Fibroblast of pulmonary artery (primary cell): Measurements from ENCODE around the gene EHBP1.

ENCODE experiments used
- DNase-seq: peaks from one replicate; pipeline ENCODE4 v3.0.0-alpha.2; 2010; ENCODE audit warnings: low read depth
- H3K4me3 ChIP-seq: replicated peaks from 2 replicates; pipeline ENCODE4 v1.5.1; 2011; ENCODE audit warnings: low read depth, mild to moderate bottlenecking, control low read depth, low read length, moderate library complexity
- CTCF ChIP-seq: IDR thresholded peaks from 2 replicates; pipeline ENCODE4 v1.5.1; 2011; ENCODE audit warnings: mild to moderate bottlenecking, control low read depth, low read length, inconsistent platforms; ENCODE audit errors: missing control alignments

The EHBP1 gene

GRCh38 chr2:62964671-62965070 is 259.2 kb downstream of the EHBP1 start:
- TF ChIP-seq CTCF: no peak
- H3K4me3 ChIP-seq: no peak overlapping the region
- no peak for DNase-seq

- TF ChIP-seq CTCF: no peak
- no peak overlapping the region for H3K4me3 ChIP-seq
- DNase-seq: no peak
These were observed 261.5 kb downstream of the EHBP1 start for GRCh38 chr2:62966991-62967390.

- TF ChIP-seq CTCF: no peak
- no peak for DNase-seq
- no peak overlapping the region for H3K4me3 ChIP-seq
These were observed 262.7 kb downstream of the EHBP1 start for GRCh38 chr2:62968168-62968567.

GRCh38 chr2:62968668-62969067 is 263.2 kb downstream of the EHBP1 start:
- DNase-seq: no peak
- TF ChIP-seq CTCF: no peak
- no peak overlapping the region for H3K4me3 ChIP-seq

- DNase-seq: no peak
- H3K4me3 ChIP-seq: no peak overlapping the region
- no peak for TF ChIP-seq CTCF
These were observed 266.4 kb downstream of the EHBP1 start for GRCh38 chr2:62971936-62972335.

GRCh38 chr2:62972601-62973000 is 267.1 kb downstream of the EHBP1 start:
- DNase-seq: no peak
- no peak overlapping the region for H3K4me3 ChIP-seq

GRCh38 chr2:62974999-62975398 is 269.5 kb downstream of the EHBP1 start:
- no peak overlapping the region for H3K4me3 ChIP-seq
- no peak for DNase-seq
- no peak for TF ChIP-seq CTCF

More at GRCh38 chr2:62972601-62973000, 267.1 kb downstream of the EHBP1 start:
- TF ChIP-seq CTCF: no peak
